ENCODE measurements around the gene SLC12A5. TPM values are rescaled to one million over a fixed set of nuclear protein-coding genes. Genes with fewer than 3 reads are reported as not detected.
"Not testable (repeated sequence)": the region's sequence is repeated elsewhere in the genome, so short reads cannot be mapped to it uniquely, and the experiment has no call there.

The SLC12A5 gene
- total RNA-seq, 1 experiment from 2014 or later: 20.9 TPM

- H3K27ac ChIP-seq (ENCODE audit: low read depth, low read length, poor library complexity, severe bottlenecking): peak within 1 kb of the TSS; percentile 99
- H3K4me3 ChIP-seq (ENCODE audit: low read depth, low read length, poor library complexity, severe bottlenecking): peak within 1 kb of the TSS; percentile 87
- H3K27me3 ChIP-seq (replicated peaks; ENCODE audit: insufficient read depth, low read depth, low read length, poor library complexity): no peaks in the 10 kb centered on the region
- no TSS peak for BruUV-seq (replicated peaks)
- no peaks in the 10 kb centered on the region for H3K36me3 ChIP-seq (ENCODE audit: insufficient read depth, low read length, poor library complexity, severe bottlenecking)
- POLR2A ChIA-PET (ENCODE audit: low non-redundant PET): no interaction called here
- H3K9me3 ChIP-seq (ENCODE audit: low read depth, low read length, poor library complexity, severe bottlenecking): no peaks in the 10 kb centered on the region
- peak; percentile 98 for DNase-seq (ENCODE audit: low spot score)
- H3K4me1 ChIP-seq (ENCODE audit: insufficient read depth, low read length, poor library complexity, severe bottlenecking): peaks cover 33% of the 10 kb centered on the region
- CTCF ChIA-PET: interaction anchor here (1.7 kb wide), 1 partner anchor 103 kb away, joined by 6 read pairs; no protein-coding TSS in a partner anchor
- no peak for TF ChIP-seq EZH2 (IDR thresholded peaks at IDR 0.05; ENCODE audit: borderline replicate concordance, low read depth, low read length, poor library complexity, severe bottlenecking)
- TF ChIP-seq, protein P1, sequence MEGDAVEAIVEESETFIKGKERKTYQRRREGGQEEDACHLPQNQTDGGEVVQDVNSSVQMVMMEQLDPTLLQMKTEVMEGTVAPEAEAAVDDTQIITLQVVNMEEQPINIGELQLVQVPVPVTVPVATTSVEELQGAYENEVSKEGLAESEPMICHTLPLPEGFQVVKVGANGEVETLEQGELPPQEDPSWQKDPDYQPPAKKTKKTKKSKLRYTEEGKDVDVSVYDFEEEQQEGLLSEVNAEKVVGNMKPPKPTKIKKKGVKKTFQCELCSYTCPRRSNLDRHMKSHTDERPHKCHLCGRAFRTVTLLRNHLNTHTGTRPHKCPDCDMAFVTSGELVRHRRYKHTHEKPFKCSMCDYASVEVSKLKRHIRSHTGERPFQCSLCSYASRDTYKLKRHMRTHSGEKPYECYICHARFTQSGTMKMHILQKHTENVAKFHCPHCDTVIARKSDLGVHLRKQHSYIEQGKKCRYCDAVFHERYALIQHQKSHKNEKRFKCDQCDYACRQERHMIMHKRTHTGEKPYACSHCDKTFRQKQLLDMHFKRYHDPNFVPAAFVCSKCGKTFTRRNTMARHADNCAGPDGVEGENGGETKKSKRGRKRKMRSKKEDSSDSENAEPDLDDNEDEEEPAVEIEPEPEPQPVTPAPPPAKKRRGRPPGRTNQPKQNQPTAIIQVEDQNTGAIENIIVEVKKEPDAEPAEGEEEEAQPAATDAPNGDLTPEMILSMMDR (conservative IDR thresholded peaks at IDR 0.05; ENCODE audit: low read depth, low read length): peak; percentile 37; the same call in 1 of the 2 replicates
- intact Hi-C loops (cut with micrococcal nuclease; ENCODE audit: unreplicated experiment): loop anchor here (5.0 kb wide), 1 partner anchor 67 kb away; no protein-coding TSS in a partner anchor
Measured at GRCh38 chr20:46089417-46090388, 60.7 kb downstream of the SLC12A5 start, which contains the start of gene NCOA5. Gene NCOA5 (minus strand): TSS chr20:46089962. CDS start chr20:46079424, 10,538 bp downstream.

DNA sequence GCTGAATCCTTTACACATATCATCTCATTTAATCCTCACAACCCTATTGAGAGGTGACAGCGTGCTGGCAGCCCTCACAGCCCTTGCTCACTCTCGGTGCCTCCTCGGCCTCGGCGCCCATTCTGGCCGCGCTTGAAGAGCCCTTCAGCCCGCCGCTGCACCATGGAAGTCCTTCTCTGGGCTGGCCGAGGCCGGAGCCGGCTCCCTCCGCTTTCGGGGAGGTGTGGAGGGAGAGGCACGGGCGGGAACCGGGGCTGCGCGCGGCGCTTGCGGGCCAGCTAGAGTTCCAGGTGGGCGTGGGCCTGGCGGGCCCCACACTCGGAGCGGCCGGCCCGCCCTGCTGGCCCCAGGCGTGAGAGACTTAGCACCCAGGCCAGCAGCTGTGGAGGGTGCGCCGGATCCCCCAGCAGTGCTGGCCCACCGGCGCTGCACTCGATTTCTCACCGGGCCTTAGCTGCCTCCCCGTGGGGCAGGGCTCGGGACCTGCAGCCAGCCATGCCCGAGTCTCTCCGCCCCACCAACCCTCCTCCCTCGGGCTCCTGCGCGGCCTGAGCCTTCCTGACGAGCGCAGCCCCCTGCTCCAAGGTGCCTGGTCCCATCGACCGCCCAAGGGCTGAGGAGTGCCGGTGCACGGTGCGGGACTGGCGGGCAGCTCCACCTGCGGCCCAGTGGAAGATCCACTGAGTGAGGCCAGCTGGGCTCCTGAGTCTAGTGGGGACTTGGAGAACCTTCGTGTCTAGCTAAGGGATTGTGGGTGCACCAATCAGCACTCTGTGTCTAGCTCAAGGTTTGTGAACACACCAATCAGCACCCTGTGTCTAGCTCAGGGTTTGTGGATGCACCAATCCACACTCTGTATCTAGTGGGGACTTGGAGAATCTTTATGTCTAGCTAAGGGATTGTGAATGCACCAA, 62.9 kb downstream of the SLC12A5 start:
- H3K4me3 ChIP-seq (ENCODE audit: low read depth, low read length, poor library complexity, severe bottlenecking); H3K27me3 ChIP-seq (replicated peaks; ENCODE audit: insufficient read depth, low read depth, low read length, poor library complexity); H3K36me3 ChIP-seq (ENCODE audit: insufficient read depth, low read length, poor library complexity, severe bottlenecking); CTCF ChIA-PET; H3K9me3 ChIP-seq (ENCODE audit: low read depth, low read length, poor library complexity, severe bottlenecking); DNase-seq (ENCODE audit: low spot score); POLR2A ChIA-PET (ENCODE audit: low non-redundant PET); BruUV-seq (replicated peaks); H3K27ac ChIP-seq (ENCODE audit: low read depth, low read length, poor library complexity, severe bottlenecking); intact Hi-C loops (cut with micrococcal nuclease; ENCODE audit: unreplicated experiment): not testable (repeated sequence)
- H3K4me1 ChIP-seq (ENCODE audit: insufficient read depth, low read length, poor library complexity, severe bottlenecking): peaks cover 13% of the 10 kb centered on the region

GRCh38 chr20:46093531-46093930, 64.5 kb downstream of the SLC12A5 start:
- intact Hi-C loops (cut with micrococcal nuclease; ENCODE audit: unreplicated experiment): no loop called here
- ChIA-PET POLR2A (ENCODE audit: low non-redundant PET) (no interaction called here), CTCF (no interaction called here)
- Histone ChIP-seq H3K27me3 (replicated peaks; ENCODE audit: insufficient read depth, low read depth, low read length, poor library complexity) (peaks cover under 1% of the 10 kb centered on the region), H3K36me3 (ENCODE audit: insufficient read depth, low read length, poor library complexity, severe bottlenecking) (no peaks in the 10 kb centered on the region), H3K9me3 (ENCODE audit: low read depth, low read length, poor library complexity, severe bottlenecking) (no peaks in the 10 kb centered on the region), H3K4me1 (ENCODE audit: insufficient read depth, low read length, poor library complexity, severe bottlenecking) (no peaks in the 10 kb centered on the region), H3K27ac (ENCODE audit: low read depth, low read length, poor library complexity, severe bottlenecking) (no peak overlapping the region), H3K4me3 (ENCODE audit: low read depth, low read length, poor library complexity, severe bottlenecking) (no peak overlapping the region)
- no TSS peak for BruUV-seq (replicated peaks)
- TF ChIP-seq EZH2 (IDR thresholded peaks at IDR 0.05; ENCODE audit: borderline replicate concordance, low read depth, low read length, poor library complexity, severe bottlenecking): no peak
- TF ChIP-seq, protein P1 (conservative IDR thresholded peaks at IDR 0.05; ENCODE audit: low read depth, low read length): no peak
- DNase-seq (ENCODE audit: low spot score): no peak
